MM.1S (cell line): ENCODE measurements around the gene GIPC2.

Source experiments
- EZH2 ChIP-seq: fragments of 300-600 bp; sonication (generic); optimal IDR thresholded peaks from 2 replicates; pipeline ENCODE3; 2017; ENCODE audit warnings: low read depth, mild to moderate bottlenecking, antibody characterized with exemption, low read length, mixed read lengths
- TF ChIP-seq, protein P1 (sequence below): fragments of 300-600 bp; sonication (generic); IDR thresholded peaks from 2 replicates; pipeline ENCODE4 v1.5.1; 2016; ENCODE audit warnings: antibody characterized with exemption, low read length, mixed read lengths

- TF ChIP-seq EZH2 = no peak
- TF ChIP-seq, protein P1, sequence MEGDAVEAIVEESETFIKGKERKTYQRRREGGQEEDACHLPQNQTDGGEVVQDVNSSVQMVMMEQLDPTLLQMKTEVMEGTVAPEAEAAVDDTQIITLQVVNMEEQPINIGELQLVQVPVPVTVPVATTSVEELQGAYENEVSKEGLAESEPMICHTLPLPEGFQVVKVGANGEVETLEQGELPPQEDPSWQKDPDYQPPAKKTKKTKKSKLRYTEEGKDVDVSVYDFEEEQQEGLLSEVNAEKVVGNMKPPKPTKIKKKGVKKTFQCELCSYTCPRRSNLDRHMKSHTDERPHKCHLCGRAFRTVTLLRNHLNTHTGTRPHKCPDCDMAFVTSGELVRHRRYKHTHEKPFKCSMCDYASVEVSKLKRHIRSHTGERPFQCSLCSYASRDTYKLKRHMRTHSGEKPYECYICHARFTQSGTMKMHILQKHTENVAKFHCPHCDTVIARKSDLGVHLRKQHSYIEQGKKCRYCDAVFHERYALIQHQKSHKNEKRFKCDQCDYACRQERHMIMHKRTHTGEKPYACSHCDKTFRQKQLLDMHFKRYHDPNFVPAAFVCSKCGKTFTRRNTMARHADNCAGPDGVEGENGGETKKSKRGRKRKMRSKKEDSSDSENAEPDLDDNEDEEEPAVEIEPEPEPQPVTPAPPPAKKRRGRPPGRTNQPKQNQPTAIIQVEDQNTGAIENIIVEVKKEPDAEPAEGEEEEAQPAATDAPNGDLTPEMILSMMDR = no peak
These were observed 125.1 kb downstream of the GIPC2 start for GRCh38 chr1:78170859-78171258.
